K562 (cell line): ENCODE results near the gene SPATC1L. TPM values are rescaled to one million over a fixed set of nuclear protein-coding genes. Genes with fewer than 3 reads are reported as not detected.
"Not testable (repeated sequence)": the region's sequence is repeated elsewhere in the genome, so short reads cannot be mapped to it uniquely, and the experiment has no call there.

Experiments
- ATAC-seq: fragments of 200-7000 bp; cut with Tn5 transposase; 3 replicates; pipeline ENCODE4 v1.9.1; 2020; ENCODE audit warnings: moderate library complexity
- BruUV-seq: library from RNA; stranded (reverse); fragments of 400-500 nt; replicated peaks from 2 replicates; lab custom pipeline; 2021; lab: Mats Ljungman, UMichigan
- CTCF ChIA-PET: fragments of 300-600 bp; formaldehyde crosslinking; extraction: SDS; loops from one replicate; lab custom pipeline; 2021; ENCODE audit warnings: low intra/inter-chr PET ratio; lab: Yijun Ruan, JAX
- POLR2A ChIA-PET: fragments of 300-600, 350-650 bp; sonication (Branson Sonifier 250); formaldehyde crosslinking; extraction: SDS; loops from one replicate; lab custom pipeline; 2021; ENCODE audit warnings: antibody characterized with exemption, inconsistent platforms; lab: Yijun Ruan, JAX
- DNase-seq, 4 experiments: peaks; one replicate each; pipeline versions ENCODE4 v3.0.0 to v3.0.0-alpha.2; 2011 to 2018; ENCODE audit warnings: low spot score in 3 of 4, mixed read lengths in 3 of 4; ENCODE audit errors: extremely low read depth in 1 of 4
- FAIRE-seq: peaks from 2 replicates; lab custom pipeline; 2011; peaks lifted over from hg19 to GRCh38; lab: Jason Lieb, UNC
- H2AFZ ChIP-seq: 2 replicates; pipeline ENCODE4 v1.6.0; 2011; ENCODE audit warnings: low read depth, low read length, control low read depth, inconsistent platforms
- H3K27ac ChIP-seq: fragments of 200-600 bp; 3 replicates; pipeline ENCODE4 v1.8.0; 2011; ENCODE audit warnings: low read depth, mild to moderate bottlenecking, control low read depth, inconsistent platforms, low read length, moderate library complexity, mixed read lengths; ENCODE audit errors: extremely low read depth
- H3K27me3 ChIP-seq, 2 experiments: fragments of 300-600 bp in 1 of 2; 2 replicates in 1 of 2; 3 replicates in 1 of 2; pipeline versions ENCODE4 v1.6.0 to v1.8.0; 2011; ENCODE audit warnings: inconsistent platforms in 2 of 2, low read length in 2 of 2, mild to moderate bottlenecking in 1 of 2, mixed read lengths in 1 of 2, moderate library complexity in 1 of 2; ENCODE audit not compliant: control insufficient read depth in 2 of 2, insufficient read depth in 2 of 2
- H3K36me3 ChIP-seq: fragments of 300-600 bp; 3 replicates; pipeline ENCODE4 v1.8.0; 2011; ENCODE audit warnings: mild to moderate bottlenecking, low read length, inconsistent platforms; ENCODE audit not compliant: control insufficient read depth, insufficient read depth
- H3K4me1 ChIP-seq, 2 experiments: fragments of 200-600 bp in 1 of 2; replicated peaks in 1 of 2; 2 replicates in 1 of 2; 3 replicates in 1 of 2; pipeline versions ENCODE4 v1.5.1 to v1.8.0; 2011; ENCODE audit warnings: inconsistent platforms in 2 of 2, low read length in 2 of 2, mild to moderate bottlenecking in 1 of 2, mixed read lengths in 1 of 2, moderate library complexity in 1 of 2; ENCODE audit not compliant: control insufficient read depth in 2 of 2, insufficient read depth in 2 of 2
- H3K4me2 ChIP-seq: 2 replicates; pipeline ENCODE4 v1.6.1; 2011; ENCODE audit warnings: low read length, control low read depth, inconsistent platforms, mixed read lengths; ENCODE audit not compliant: insufficient read depth
- H3K4me3 ChIP-seq: fragments of 200-600 bp; sonication (generic), shearing (Covaris generic); 2 replicates; pipeline ENCODE4 v1.5.1; 2016; ENCODE audit warnings: control low read depth, inconsistent platforms
- H3K79me2 ChIP-seq: fragments of 200-600 bp; 3 replicates; pipeline ENCODE4 v1.8.0; 2011; ENCODE audit warnings: low read length, inconsistent platforms; ENCODE audit not compliant: control insufficient read depth, insufficient read depth
- H3K9ac ChIP-seq, 2 experiments: 2 replicates each; pipeline versions ENCODE4 v1.6.0 to v1.6.1; 2011; ENCODE audit warnings: low read depth in 2 of 2, low read length in 2 of 2, control low read depth in 1 of 2, inconsistent platforms in 1 of 2, mild to moderate bottlenecking in 1 of 2, mixed read lengths in 1 of 2; ENCODE audit not compliant: insufficient read depth in 1 of 2
- H3K9me1 ChIP-seq: one replicate; pipeline ENCODE4 v1.6.0; 2011; ENCODE audit warnings: inconsistent platforms, mild to moderate bottlenecking, low read length, moderate library complexity; ENCODE audit not compliant: control insufficient read depth, insufficient read depth
- H3K9me3 ChIP-seq: replicated peaks from 2 replicates; pipeline ENCODE4 v1.5.1; 2011; ENCODE audit warnings: low read depth, low read length, inconsistent platforms; ENCODE audit not compliant: control insufficient read depth, insufficient read depth
- H4K20me1 ChIP-seq: replicated peaks from 2 replicates; pipeline ENCODE4 v1.6.1; 2011; ENCODE audit warnings: low read length, inconsistent platforms, mixed read lengths; ENCODE audit not compliant: control insufficient read depth, insufficient read depth
- CLOCK ChIP-seq: fragments of 250-450 bp; sonication (Bioruptor Pico); IDR thresholded peaks from 2 replicates; pipeline ENCODE4 v1.4.0; 2020; ENCODE audit warnings: mild to moderate bottlenecking, moderate library complexity, borderline replicate concordance
- GTF3C2 ChIP-seq: IDR thresholded peaks from 3 replicates; pipeline ENCODE4 v1.6.1; 2011; ENCODE audit warnings: borderline replicate concordance, mild to moderate bottlenecking, moderate library complexity; ENCODE audit not compliant: insufficient read length; ENCODE audit errors: extremely low read depth
- ZBTB17 ChIP-seq: fragments of 450-650 bp; formaldehyde crosslinking; IDR thresholded peaks from 2 replicates; pipeline ENCODE4 v1.4.0; 2020; ENCODE audit warnings: mild to moderate bottlenecking
- ZFX ChIP-seq: sonication (generic); formaldehyde crosslinking; IDR thresholded peaks from 2 replicates; pipeline ENCODE4 v1.8.0; 2022; ENCODE audit warnings: mild to moderate bottlenecking, missing genetic modification reagents, moderate library complexity
- ZNF384 ChIP-seq: IDR thresholded peaks from 2 replicates; pipeline ENCODE4 v1.6.1; 2012; ENCODE audit warnings: low read depth, low read length, improper control_type of control experiment
- ZNF584 ChIP-seq: fragments of 200-800 bp; sonication (Bioruptor generic); IDR thresholded peaks from 2 replicates; pipeline ENCODE4 v1.6.1; 2016; ENCODE audit warnings: low read depth, mild to moderate bottlenecking, missing genetic modification characterization, missing compliant biosample characterization
- WGBS: fragments of 100-300 bp; shearing (Covaris generic); methylation state at CpG from one replicate; pipeline ENCODE4 v1.1.6; 2016; ENCODE audit warnings: low coverage, mixed read lengths; ENCODE audit not compliant: insufficient coverage; ENCODE audit errors: missing lambda C conversion rate; 5-methylcytosine and 5-hydroxymethylcytosine counted together
- in situ Hi-C: fragments of 300-500 bp; cut with MboI; formaldehyde crosslinking; loops from 4 replicates; pipeline ENCODE4 v1.15.0; 2018; ENCODE audit warnings: inconsistent platforms, mixed read lengths
- intact Hi-C: fragments of 100-400 bp; cut with micrococcal nuclease; formaldehyde crosslinking; loops from 2 replicates; pipeline ENCODE4 v1.14.2; 2022
- polyA plus RNA-seq, 8 experiments: library from polyadenylated mRNA; depleted of rRNA in 4 of 8; stranded (reverse) in 5 of 8; unstranded in 3 of 8; fragments of >200 nt; fragmentation: Nextera tagmentation in 2 of 8; fragmentation: Illumina TruSeq in 1 of 8; extraction: Ambion mirVana in 2 of 8; extraction: Trizol in 1 of 8; gene quantifications; 2 replicates each; pipeline versions ENCODE4 v1.2.1 to v1.2.3, GENCODE V29; 2011 to 2014; ENCODE audit warnings: inconsistent platforms in 1 of 8, missing spikeins in 1 of 8
- total RNA-seq, 7 experiments: library from RNA; depleted of rRNA in 6 of 7; stranded (reverse); fragments of >200 nt in 6 of 7; fragmentation: Illumina TruSeq in 2 of 7; extraction: Trizol in 2 of 7; gene quantifications; 2 replicates each; pipeline versions ENCODE4 v1.2.1 to v1.2.3, GENCODE V29; 2011 to 2021; ENCODE audit warnings: low replicate concordance in 1 of 7
- TF ChIP-seq, protein P1 (sequence below): fragments of 250-450 bp; sonication (Bioruptor Pico); IDR thresholded peaks from 2 replicates; pipeline ENCODE4 v1.6.1; 2021; ENCODE audit warnings: mild to moderate bottlenecking

Gene SPATC1L
- total and polyA plus RNA-seq, 9 of the 15 experiments (the other 6 are each of a cell fraction or from before 2014, with no cell fraction given) = 0.14 to 121 (median 34.0) TPM; not detected in 1

DNA sequence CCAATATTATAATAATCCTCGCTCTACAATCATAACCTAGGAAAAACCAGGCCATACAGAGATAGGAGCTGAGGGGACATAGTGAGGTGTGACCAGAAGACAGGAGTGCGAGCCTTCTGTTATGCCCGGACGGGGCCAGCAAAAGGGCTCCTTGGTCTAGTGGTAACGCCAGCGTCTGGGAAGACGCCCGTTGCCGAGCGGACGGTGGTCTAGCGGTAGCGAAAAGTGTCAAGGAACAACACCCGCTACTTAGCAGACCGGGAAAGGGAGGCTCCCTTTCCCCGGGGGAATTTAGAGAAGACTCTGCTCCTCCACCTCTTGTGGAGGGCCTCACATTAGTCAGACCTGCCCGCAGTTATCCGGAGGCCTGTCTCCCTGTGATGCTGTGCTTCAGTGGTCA lies 39.4 kb upstream of the SPATC1L start:
- peaks cover 20 to 26% of the 10 kb centered on the region in 2 experiments; a peak in 4 of 5 replicates for H3K4me1 ChIP-seq
- DNase-seq, ATAC-seq, H3K9me1 ChIP-seq, H3K27me3 ChIP-seq, FAIRE-seq, H3K27ac ChIP-seq, CTCF ChIA-PET, H3K4me2 ChIP-seq, H3K9me3 ChIP-seq, in situ Hi-C loops, H2AFZ ChIP-seq, POLR2A ChIA-PET, H3K4me3 ChIP-seq, H3K9ac ChIP-seq, BruUV-seq: not testable (repeated sequence)
- 97% methylated on average over 17 of the region's 18 CpGs for WGBS
- peaks cover 64% of the 10 kb centered on the region for H3K79me2 ChIP-seq
- intact Hi-C loops = loop anchor here (10.0 kb wide), 2 partner anchors 181 to 231 kb away; partner anchors contain the start of gene DIP2A
- H3K36me3 ChIP-seq = peaks cover 66% of the 10 kb centered on the region; the same call in 2 of the 3 replicates
- H4K20me1 ChIP-seq = peaks cover 13% of the 10 kb centered on the region; the same call in 1 of the 2 replicates

DNA sequence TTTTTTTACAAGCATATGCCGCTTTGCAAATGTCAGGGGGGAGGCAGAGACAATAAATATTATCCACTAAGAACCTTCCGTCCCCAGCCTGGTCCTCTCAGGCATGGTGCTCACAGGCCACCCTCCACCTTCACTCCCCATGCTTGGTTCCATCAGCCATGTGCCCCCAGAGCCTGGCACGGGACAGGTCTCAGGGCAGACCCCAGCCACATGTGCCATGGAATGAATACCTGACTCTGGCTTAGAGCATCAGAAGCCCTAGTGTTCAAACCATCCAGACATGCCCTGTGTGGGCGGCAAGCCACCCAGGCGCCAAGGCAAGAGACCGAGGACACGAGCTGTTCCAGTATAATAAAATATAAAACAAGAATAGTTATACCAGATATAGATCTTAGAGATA lies 39.0 kb upstream of the SPATC1L start:
- Histone ChIP-seq H3K9me1 (peaks cover 5% of the 10 kb centered on the region), H3K9ac (no peak overlapping the region), H2AFZ (no peak overlapping the region), H3K36me3 (peaks cover 68% of the 10 kb centered on the region; the same call in 2 of the 3 replicates), H3K4me1 (peaks cover 20 to 22% of the 10 kb centered on the region in 2 experiments; a peak in 4 of 5 replicates), H3K4me3 (no peak overlapping the region), H3K27me3 (no peaks in the 10 kb centered on the region), H4K20me1 (peaks cover 13% of the 10 kb centered on the region; the same call in 1 of the 2 replicates), H3K9me3 (no peaks in the 10 kb centered on the region), H3K4me2 (no peak overlapping the region), H3K79me2 (peaks cover 60% of the 10 kb centered on the region), H3K27ac (no peak overlapping the region)
- in situ Hi-C loops = no loop called here
- no peak for TF ChIP-seq ZFX (CRISPR knock-in tag)
- TF ChIP-seq CLOCK (CRISPR knock-in tag) = no peak
- no peak for TF ChIP-seq ZNF384
- TF ChIP-seq ZBTB17 (CRISPR knock-in tag) = no peak
- TF ChIP-seq, protein P1, sequence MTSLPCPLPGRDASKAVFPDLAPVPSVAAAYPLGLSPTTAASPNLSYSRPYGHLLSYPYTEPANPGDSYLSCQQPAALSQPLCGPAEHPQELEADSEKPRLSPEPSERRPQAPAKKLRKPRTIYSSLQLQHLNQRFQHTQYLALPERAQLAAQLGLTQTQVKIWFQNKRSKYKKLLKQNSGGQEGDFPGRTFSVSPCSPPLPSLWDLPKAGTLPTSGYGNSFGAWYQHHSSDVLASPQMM (CRISPR knock-in tag) = no peak
- no peak for TF ChIP-seq ZNF584 (CRISPR knock-in tag)
- TF ChIP-seq GTF3C2 = no peak
- ChIA-PET CTCF (no interaction called here), POLR2A (no interaction called here)
- FAIRE-seq (no peak), DNase-seq (no peak), ATAC-seq (no peak)
- intact Hi-C loops = loop anchor here (10.0 kb wide), 2 partner anchors 182 to 232 kb away; partner anchors contain the start of gene DIP2A
- no TSS peak for BruUV-seq
- 97% methylated on average over 7 of the region's 7 CpGs for WGBS
